HG03066 (cell line): ENCODE data around the gene SMAD1.
A peak's percentile ranks its signal among the peaks of the same experiment; 100 is the strongest.
"Not testable (repeated sequence)": the region's sequence is repeated elsewhere in the genome, so short reads cannot be mapped to it uniquely, and the experiment has no call there.

Experiments used
- ATAC-seq: cut with Tn5 transposase; IDR thresholded peaks from one replicate; pipeline ENCODE4 v1.9.1; 2021; ENCODE audit warnings: low read depth; ENCODE audit not compliant: unreplicated experiment

Gene SMAD1

GRCh38 chr4:145524552-145524951 is 42.9 kb downstream of the SMAD1 start:
- ATAC-seq, result no peak

DNA sequence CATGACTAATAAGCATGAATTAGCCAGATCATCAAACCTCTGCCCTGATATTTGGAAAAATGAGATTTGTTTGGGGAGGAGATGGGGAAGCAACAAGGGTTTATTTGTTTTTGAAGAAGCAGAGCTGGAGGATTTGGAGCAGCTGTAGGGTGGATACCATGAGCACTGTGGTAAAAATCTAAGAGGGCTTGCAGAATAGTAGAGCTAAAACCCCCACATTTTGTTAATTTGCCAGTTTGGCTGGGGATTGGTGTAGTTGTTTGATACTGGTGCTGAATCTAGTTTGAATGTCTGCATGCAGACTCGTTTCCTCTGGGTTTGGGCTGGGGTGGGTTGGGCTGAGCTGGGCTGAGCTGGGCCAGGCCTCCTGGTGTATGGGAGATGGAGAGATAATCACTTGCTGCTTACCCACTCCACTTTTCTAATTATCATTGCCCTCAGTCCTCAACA is 43.7 kb downstream of the SMAD1 start:
- ATAC-seq, result no peak

- no peak for ATAC-seq
These were observed 46.1 kb downstream of the SMAD1 start for GRCh38 chr4:145527773-145528172.

GRCh38 chr4:145528601-145529000 is 46.9 kb downstream of the SMAD1 start:
- no peak for ATAC-seq

GRCh38 chr4:145530189-145530588 is 48.5 kb downstream of the SMAD1 start:
- ATAC-seq, result peak; percentile 38

GRCh38 chr4:145530662-145531061 is 49.0 kb downstream of the SMAD1 start:
- ATAC-seq, result no peak

DNA sequence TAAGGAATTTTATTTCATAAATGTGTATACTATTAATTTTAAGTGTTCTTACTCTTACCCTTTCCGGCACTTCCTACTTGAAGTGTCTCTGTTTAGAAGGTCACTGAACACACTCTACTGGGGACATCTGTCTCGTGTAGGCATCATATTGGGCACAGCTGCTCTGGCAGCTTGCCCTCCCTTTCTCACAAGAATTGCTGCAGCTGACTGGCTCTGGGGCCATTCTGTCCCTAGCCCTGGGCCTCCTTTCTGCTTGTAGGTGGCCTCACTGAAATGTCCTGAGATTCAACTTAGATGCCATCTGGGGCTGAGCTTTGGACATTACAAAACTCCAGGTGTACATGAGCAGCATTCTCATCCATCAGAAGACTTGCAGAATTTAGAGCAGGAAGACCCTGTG is 49.6 kb downstream of the SMAD1 start:
- ATAC-seq, result no peak

GRCh38 chr4:145531859-145532258 is 50.2 kb downstream of the SMAD1 start:
- no peak for ATAC-seq

DNA sequence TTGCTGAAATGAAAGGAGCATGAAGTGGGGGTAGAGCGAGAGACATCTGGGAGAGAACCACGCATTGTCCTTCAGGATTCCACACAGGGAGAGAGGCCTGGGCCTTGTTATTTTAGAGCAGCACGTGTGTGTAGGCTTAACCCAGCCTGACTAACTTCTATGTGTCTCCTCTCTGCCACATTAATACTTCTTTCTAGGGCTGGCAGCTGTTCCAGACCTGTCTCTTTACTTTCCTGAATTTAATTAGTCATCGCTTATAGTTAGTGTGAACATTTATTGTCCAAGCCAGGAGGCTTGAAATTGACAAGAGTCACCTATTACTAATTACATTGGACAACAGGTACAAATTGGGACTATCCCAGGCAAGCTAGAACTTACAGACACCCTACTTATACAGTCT is 51.3 kb downstream of the SMAD1 start:
- no peak for ATAC-seq

DNA sequence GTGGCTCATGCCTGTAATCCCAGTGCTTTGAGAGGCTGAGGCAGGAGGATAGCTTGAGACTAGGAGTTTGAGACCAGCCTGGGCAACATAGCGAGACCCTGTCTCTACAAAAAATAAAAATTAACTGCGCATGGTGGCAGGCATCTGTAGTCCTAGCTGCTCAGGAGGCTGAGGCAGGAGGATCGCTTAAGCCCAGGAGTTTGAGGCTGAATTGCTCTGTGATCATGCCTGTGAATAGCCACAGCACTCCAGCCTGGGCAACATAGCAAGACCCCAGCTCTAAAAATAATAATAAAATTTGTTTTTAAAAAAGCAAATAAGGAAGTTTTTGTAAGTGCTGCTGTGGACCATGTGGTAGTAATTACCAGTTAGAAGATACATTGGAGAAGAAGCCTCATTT is 51.8 kb downstream of the SMAD1 start:
- not testable (repeated sequence) for ATAC-seq

DNA sequence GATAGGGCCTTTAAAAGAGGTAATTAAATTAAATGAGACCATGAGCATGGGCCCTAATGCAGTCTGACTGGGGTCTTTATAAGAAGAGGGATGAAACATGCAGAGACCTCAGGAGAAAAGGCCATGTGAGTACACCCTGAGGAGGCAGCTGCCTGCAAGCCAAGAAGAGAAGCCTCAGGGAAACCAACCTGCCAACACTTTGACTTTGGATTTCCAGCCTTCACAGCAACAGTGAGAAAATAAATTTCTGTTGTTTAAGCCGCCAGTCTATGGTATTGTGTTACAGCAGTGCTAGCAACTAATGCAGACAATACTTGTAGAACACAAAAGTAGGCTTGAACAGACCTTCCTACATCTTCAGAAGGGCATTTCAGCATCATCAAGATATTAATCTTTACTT is 52.3 kb downstream of the SMAD1 start:
- no peak for ATAC-seq

DNA sequence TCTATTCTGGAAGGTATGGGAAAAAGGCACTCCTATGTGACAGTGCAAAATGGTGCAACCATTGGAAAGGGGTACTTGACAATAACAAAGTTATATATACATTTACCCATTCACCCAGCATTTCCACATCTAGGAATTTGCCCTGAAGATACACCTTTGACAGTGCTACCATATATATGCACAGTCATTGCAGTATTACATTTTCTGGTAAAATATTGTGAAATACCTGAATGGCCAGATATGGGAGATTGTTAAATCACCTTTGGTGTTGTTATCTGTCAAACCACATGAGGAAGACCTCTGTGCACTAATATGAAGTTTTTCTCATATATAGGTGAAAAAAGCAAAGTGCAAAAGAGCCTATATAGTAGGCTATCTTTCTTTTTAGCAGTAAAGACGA is 53.5 kb downstream of the SMAD1 start:
- no peak for ATAC-seq

DNA sequence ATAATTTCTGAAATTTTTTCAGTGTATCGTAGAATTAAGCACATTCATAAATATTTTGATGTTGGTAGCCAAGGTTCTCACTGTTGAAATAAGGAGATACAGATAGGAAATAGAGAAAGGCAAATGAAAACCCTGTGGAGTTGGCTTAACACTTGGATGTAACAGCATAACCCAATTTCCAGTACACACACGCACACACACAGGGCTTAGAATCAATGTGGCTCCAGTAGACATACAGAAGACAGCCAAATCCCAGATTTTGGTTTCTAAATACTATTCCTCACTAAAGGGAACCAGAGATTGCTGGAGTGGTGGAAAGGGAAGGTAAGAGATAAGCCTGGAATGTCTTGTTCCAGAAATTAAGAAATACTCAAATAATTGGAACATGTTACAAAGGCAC is 54.4 kb downstream of the SMAD1 start:
- no peak for ATAC-seq

- ATAC-seq, result no peak
These were observed 56.9 kb downstream of the SMAD1 start for GRCh38 chr4:145538596-145538995.

- no peak for ATAC-seq
These were observed 58.0 kb downstream of the SMAD1 start for GRCh38 chr4:145539671-145540070.

DNA sequence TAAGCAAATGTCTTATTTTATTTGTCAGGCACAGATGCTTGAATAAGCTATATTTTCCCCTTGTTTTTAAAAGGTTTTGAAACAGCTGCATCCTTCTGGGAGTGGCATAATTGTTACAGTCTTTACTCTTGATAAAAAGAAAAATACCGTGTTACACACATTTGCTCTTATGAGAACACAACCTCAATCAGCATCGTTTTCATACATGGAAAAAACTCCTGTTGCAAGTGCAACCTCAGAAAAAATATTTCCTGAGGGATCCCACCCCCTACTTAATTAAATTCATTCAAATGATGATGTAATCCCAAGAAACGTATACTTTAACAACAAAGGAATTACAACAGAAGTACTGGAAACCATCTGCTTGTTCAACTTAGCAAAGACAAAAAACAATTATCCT is 58.6 kb downstream of the SMAD1 start:
- no peak for ATAC-seq

GRCh38 chr4:145541346-145541745 is 59.7 kb downstream of the SMAD1 start:
- no peak for ATAC-seq

DNA sequence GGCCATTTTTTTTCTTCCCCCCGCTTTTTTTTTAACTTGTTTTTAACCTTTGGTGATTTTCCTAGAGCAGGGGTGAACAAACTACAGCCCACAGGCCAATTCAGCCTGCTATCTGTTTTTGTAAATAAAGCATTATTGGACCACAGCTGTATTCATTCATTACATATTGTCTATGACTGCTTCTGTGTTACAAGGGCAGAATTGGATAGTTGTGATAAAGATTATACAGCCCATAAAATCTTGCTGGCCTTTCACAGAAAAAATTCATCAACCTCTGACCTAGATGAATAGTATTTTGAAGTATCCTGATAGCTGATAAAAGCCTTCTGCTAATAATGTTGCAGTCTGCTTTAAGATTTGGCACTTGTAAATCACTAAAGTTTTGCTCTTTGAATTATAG is 63.4 kb downstream of the SMAD1 start:
- no peak for ATAC-seq

GRCh38 chr4:145545538-145546174 is 64.0 kb downstream of the SMAD1 start:
- ATAC-seq, result no peak

DNA sequence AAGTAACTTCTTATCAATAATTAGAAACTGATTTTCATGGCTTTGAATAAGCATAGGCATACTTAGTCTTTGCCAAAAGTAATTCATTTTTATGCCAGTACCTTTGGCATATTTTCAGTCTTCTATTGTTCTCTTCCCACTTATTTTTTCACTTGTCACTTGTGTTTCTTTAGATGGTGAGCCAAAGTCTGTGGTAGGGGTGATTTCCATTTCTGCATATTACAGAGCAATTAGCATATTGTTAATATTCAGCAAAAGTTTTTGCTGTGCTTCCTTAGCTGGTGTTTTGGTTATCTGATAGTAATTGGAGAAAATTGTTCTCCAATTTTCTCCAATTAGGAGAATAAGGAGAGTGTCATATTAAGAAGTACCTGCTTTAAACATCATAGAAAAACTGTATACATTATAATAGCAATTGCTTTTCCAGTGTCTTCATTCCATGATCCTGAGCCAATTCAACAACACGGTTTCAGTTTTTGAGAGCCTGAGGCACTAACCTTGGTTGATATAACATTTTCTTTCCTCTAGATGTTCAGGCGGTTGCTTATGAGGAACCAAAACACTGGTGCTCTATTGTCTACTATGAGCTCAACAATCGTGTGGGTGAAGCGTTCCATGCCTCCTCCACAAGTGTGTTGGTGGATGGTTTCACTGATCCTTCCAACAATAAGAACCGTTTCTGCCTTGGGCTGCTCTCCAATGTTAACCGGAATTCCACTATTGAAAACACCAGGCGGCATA is 64.7 kb downstream of the SMAD1 start:
- ATAC-seq, result no peak

DNA sequence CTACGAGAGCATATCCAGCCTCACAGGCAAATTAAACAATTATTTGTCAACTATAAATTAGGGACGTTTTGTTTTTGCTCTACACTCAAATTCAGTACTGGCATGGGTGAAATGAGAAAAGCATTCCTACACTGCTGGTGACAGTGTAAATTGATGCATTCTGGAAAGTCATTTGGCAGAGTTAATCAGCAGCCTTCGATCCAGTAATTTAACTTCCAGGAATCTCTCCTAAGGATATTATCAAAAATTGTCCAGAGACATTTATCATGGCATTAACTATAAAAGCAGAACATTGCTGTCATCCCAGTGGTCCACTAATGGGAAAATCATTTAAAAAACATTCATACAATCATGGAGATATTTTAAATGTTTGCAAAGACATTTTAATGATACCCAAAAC is 70.0 kb downstream of the SMAD1 start:
- ATAC-seq, result no peak

GRCh38 chr4:145552181-145552822 is 70.6 kb downstream of the SMAD1 start:
- ATAC-seq, result peak; percentile 88
